GM23338 (cell line): ENCODE data around the gene SPARC.

ENCODE experiments used
- CREB1 ChIP-seq: fragments of 250-450 bp; sonication (Bioruptor Pico); IDR thresholded peaks from 2 replicates; pipeline ENCODE4 v1.5.0; 2020; ENCODE audit warnings: low read depth, mild to moderate bottlenecking, moderate library complexity
- EZH2 ChIP-seq: fragments of 200-600 bp; sonication (generic); IDR thresholded peaks from one replicate; pipeline ENCODE4 v1.8.0; 2017; ENCODE audit warnings: antibody characterized with exemption, mild to moderate bottlenecking, low read depth; ENCODE audit not compliant: unreplicated experiment
- EZH2phosphoT487 ChIP-seq: fragments of 200-600 bp; sonication (generic); IDR thresholded peaks from one replicate; pipeline ENCODE4 v1.8.1; 2018; ENCODE audit warnings: antibody characterized with exemption; ENCODE audit not compliant: unreplicated experiment
- JUNB ChIP-seq: IDR thresholded peaks from one replicate; pipeline ENCODE4 v1.6.1; 2016; ENCODE audit warnings: antibody characterized with exemption; ENCODE audit not compliant: unreplicated experiment
- POLR2AphosphoS5 ChIP-seq: IDR thresholded peaks from 2 replicates; pipeline ENCODE4 v1.6.1; 2016; ENCODE audit warnings: antibody characterized with exemption, low read depth
- STAT1 ChIP-seq: IDR thresholded peaks from one replicate; pipeline ENCODE4 v1.6.1; 2016; ENCODE audit warnings: antibody characterized with exemption; ENCODE audit not compliant: unreplicated experiment
- ZNF114 ChIP-seq: fragments of 250-450 bp; sonication (Bioruptor Pico); IDR thresholded peaks from 2 replicates; pipeline ENCODE4 v1.5.0; 2020; ENCODE audit warnings: mild to moderate bottlenecking, moderate library complexity
- ZNF331 ChIP-seq: fragments of 250-450 bp; sonication (Bioruptor Pico); IDR thresholded peaks from 2 replicates; pipeline ENCODE4 v1.5.0; 2020; ENCODE audit warnings: low read depth, mild to moderate bottlenecking, moderate library complexity
- TF ChIP-seq, protein P1 (sequence below), 2 experiments: fragments of 200-600 bp in 1 of 2; sonication (generic) in 1 of 2; conservative IDR thresholded peaks; 2 replicates each; pipeline versions ENCODE4 v1.5.1 to v1.6.1; 2016 to 2017; ENCODE audit warnings: antibody characterized with exemption in 2 of 2, low read depth in 2 of 2, mild to moderate bottlenecking in 2 of 2, moderate library complexity in 1 of 2
- TF ChIP-seq, protein P2 (sequence below): IDR thresholded peaks from one replicate; pipeline ENCODE4 v1.6.1; 2018; ENCODE audit warnings: antibody characterized with exemption; ENCODE audit not compliant: unreplicated experiment
- TF ChIP-seq, protein P3 (sequence below): IDR thresholded peaks from 2 replicates; pipeline ENCODE4 v1.6.1; 2016; ENCODE audit warnings: antibody characterized with exemption

DNA sequence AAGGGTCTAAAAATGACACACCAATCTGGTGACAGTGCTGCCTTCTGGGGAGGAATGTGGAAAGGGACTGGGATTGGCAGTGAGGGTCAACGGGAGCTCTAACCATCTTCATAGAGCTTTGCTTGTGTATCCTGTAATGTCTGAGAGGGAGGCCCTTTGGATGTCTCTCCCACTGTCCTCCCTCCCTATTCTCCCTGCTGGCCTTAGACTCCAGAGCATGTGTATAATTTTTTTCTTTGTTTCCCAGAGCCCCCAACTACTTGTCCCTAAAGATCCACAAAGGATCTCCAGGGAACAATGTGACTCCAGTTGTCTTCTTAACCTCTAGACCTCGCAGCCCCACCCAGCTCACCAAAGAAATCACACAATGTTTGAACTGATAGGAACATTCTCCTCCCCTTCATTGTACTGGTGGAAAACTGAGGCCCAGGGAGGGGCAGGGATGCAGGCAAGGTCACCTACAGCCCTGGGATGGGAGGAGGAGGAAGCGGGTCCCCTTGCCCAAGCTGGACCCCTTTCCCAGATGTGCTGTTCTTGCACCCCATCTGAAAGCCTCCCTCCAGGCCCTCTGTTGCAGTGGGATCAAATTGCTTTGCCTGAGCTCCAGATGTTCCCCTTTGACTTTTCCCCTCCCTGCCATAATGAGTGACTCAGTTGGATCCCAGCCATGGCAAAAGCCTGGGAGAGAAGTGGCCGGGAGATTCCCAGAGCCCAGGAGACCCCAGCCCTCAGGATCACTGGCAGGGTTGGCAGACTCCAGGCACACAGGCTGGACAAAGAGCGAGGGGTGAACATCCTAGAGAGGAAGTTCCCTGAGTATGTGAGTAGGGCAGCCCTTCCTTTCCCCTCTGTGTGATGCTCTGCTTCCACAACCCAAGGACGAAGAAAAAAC is 21.8 kb downstream of the SPARC start:
- TF ChIP-seq, protein P1, sequence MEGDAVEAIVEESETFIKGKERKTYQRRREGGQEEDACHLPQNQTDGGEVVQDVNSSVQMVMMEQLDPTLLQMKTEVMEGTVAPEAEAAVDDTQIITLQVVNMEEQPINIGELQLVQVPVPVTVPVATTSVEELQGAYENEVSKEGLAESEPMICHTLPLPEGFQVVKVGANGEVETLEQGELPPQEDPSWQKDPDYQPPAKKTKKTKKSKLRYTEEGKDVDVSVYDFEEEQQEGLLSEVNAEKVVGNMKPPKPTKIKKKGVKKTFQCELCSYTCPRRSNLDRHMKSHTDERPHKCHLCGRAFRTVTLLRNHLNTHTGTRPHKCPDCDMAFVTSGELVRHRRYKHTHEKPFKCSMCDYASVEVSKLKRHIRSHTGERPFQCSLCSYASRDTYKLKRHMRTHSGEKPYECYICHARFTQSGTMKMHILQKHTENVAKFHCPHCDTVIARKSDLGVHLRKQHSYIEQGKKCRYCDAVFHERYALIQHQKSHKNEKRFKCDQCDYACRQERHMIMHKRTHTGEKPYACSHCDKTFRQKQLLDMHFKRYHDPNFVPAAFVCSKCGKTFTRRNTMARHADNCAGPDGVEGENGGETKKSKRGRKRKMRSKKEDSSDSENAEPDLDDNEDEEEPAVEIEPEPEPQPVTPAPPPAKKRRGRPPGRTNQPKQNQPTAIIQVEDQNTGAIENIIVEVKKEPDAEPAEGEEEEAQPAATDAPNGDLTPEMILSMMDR (conservative IDR thresholded peaks at IDR 0.05; ENCODE audit: low read depth in 2 of 2), result no peak
- TF ChIP-seq, protein P2, sequence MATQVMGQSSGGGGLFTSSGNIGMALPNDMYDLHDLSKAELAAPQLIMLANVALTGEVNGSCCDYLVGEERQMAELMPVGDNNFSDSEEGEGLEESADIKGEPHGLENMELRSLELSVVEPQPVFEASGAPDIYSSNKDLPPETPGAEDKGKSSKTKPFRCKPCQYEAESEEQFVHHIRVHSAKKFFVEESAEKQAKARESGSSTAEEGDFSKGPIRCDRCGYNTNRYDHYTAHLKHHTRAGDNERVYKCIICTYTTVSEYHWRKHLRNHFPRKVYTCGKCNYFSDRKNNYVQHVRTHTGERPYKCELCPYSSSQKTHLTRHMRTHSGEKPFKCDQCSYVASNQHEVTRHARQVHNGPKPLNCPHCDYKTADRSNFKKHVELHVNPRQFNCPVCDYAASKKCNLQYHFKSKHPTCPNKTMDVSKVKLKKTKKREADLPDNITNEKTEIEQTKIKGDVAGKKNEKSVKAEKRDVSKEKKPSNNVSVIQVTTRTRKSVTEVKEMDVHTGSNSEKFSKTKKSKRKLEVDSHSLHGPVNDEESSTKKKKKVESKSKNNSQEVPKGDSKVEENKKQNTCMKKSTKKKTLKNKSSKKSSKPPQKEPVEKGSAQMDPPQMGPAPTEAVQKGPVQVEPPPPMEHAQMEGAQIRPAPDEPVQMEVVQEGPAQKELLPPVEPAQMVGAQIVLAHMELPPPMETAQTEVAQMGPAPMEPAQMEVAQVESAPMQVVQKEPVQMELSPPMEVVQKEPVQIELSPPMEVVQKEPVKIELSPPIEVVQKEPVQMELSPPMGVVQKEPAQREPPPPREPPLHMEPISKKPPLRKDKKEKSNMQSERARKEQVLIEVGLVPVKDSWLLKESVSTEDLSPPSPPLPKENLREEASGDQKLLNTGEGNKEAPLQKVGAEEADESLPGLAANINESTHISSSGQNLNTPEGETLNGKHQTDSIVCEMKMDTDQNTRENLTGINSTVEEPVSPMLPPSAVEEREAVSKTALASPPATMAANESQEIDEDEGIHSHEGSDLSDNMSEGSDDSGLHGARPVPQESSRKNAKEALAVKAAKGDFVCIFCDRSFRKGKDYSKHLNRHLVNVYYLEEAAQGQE, result no peak
- TF ChIP-seq EZH2phosphoT487, result no peak
- no peak for TF ChIP-seq CREB1
- no peak for TF ChIP-seq EZH2
- no peak for TF ChIP-seq POLR2AphosphoS5
- TF ChIP-seq, protein P3, sequence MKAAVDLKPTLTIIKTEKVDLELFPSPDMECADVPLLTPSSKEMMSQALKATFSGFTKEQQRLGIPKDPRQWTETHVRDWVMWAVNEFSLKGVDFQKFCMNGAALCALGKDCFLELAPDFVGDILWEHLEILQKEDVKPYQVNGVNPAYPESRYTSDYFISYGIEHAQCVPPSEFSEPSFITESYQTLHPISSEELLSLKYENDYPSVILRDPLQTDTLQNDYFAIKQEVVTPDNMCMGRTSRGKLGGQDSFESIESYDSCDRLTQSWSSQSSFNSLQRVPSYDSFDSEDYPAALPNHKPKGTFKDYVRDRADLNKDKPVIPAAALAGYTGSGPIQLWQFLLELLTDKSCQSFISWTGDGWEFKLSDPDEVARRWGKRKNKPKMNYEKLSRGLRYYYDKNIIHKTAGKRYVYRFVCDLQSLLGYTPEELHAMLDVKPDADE, result no peak
- no peak for TF ChIP-seq JUNB
- no peak for TF ChIP-seq ZNF331
- no peak for TF ChIP-seq ZNF114 (CRISPR knock-in tag)
- TF ChIP-seq STAT1, result no peak
